ENCODE data around the gene PEX5L.
"Not testable (repeated sequence)": the region's sequence is repeated elsewhere in the genome, so short reads cannot be mapped to it uniquely, and the experiment has no call there.

The PEX5L gene

GRCh38 chr3:180036671-180037455 is at the start of gene PEX5L:
PEX5L (minus strand) TSS chr3:180036937; CDS start chr3:180036599, 338 bp downstream.
- peak; percentile 54 to 64 for DNase-seq

GRCh38 chr3:180085122-180085710 is 48.5 kb upstream of the PEX5L start:
- no peak for DNase-seq

GRCh38 chr3:180082699-180083098 is 46.0 kb upstream of the PEX5L start:
- no peak for DNase-seq

- DNase-seq: no peak
Measured at GRCh38 chr3:180078592-180078991, 41.9 kb upstream of the PEX5L start.

- no peak for DNase-seq
Measured at GRCh38 chr3:180073561-180073960, 36.8 kb upstream of the PEX5L start.

GRCh38 chr3:180072786-180073185 is 36.0 kb upstream of the PEX5L start:
- no peak for DNase-seq

GRCh38 chr3:180070925-180071324 is 34.2 kb upstream of the PEX5L start:
- DNase-seq: no peak

GRCh38 chr3:180068023-180068422 is 31.3 kb upstream of the PEX5L start:
- no peak for DNase-seq

- no peak for DNase-seq
Measured at GRCh38 chr3:180066598-180066997, 29.9 kb upstream of the PEX5L start.

- DNase-seq: no peak
Measured at GRCh38 chr3:180063783-180064182, 27.0 kb upstream of the PEX5L start.

- DNase-seq: no peak
Measured at GRCh38 chr3:180062771-180063170, 26.0 kb upstream of the PEX5L start.

- no peak for DNase-seq
Measured at GRCh38 chr3:180059356-180059755, 22.6 kb upstream of the PEX5L start.

- DNase-seq: no peak
Measured at GRCh38 chr3:180058238-180058637, 21.5 kb upstream of the PEX5L start.

GRCh38 chr3:180055656-180056055 is 18.9 kb upstream of the PEX5L start:
- not testable (repeated sequence) for DNase-seq

GRCh38 chr3:180049391-180049790 is 12.7 kb upstream of the PEX5L start:
- DNase-seq: no peak

GRCh38 chr3:180048840-180049239 is 12.1 kb upstream of the PEX5L start:
- DNase-seq: no peak

- no peak for DNase-seq
Measured at GRCh38 chr3:180048103-180048502, 11.4 kb upstream of the PEX5L start.

- DNase-seq: no peak
Measured at GRCh38 chr3:180040966-180041365, 4.2 kb upstream of the PEX5L start.

- DNase-seq: no peak
Measured at GRCh38 chr3:180036092-180036670, 556 bp downstream of the PEX5L start.

- no peak for DNase-seq
Measured at GRCh38 chr3:180026997-180027396, 9.7 kb downstream of the PEX5L start.

GRCh38 chr3:180018543-180018942 is 18.2 kb downstream of the PEX5L start:
- peak; percentile 43 to 53 for DNase-seq

GRCh38 chr3:180017846-180018245 is 18.9 kb downstream of the PEX5L start:
- peak in 1 of 2 donors; percentile 24 for DNase-seq

- DNase-seq: no peak
Measured at GRCh38 chr3:180011927-180012326, 24.8 kb downstream of the PEX5L start.

- DNase-seq: not testable (repeated sequence)
Measured at GRCh38 chr3:180008318-180008717, 28.4 kb downstream of the PEX5L start.
